ENCODE data around the gene KCNA10. TPM values are rescaled to one million over a fixed set of nuclear protein-coding genes. Genes with fewer than 3 reads are reported as not detected.
"Not testable (repeated sequence)": the region's sequence is repeated elsewhere in the genome, so short reads cannot be mapped to it uniquely, and the experiment has no call there.

KCNA10 gene
- total RNA-seq, 2 donors from 2014 or later: not detected

DNA sequence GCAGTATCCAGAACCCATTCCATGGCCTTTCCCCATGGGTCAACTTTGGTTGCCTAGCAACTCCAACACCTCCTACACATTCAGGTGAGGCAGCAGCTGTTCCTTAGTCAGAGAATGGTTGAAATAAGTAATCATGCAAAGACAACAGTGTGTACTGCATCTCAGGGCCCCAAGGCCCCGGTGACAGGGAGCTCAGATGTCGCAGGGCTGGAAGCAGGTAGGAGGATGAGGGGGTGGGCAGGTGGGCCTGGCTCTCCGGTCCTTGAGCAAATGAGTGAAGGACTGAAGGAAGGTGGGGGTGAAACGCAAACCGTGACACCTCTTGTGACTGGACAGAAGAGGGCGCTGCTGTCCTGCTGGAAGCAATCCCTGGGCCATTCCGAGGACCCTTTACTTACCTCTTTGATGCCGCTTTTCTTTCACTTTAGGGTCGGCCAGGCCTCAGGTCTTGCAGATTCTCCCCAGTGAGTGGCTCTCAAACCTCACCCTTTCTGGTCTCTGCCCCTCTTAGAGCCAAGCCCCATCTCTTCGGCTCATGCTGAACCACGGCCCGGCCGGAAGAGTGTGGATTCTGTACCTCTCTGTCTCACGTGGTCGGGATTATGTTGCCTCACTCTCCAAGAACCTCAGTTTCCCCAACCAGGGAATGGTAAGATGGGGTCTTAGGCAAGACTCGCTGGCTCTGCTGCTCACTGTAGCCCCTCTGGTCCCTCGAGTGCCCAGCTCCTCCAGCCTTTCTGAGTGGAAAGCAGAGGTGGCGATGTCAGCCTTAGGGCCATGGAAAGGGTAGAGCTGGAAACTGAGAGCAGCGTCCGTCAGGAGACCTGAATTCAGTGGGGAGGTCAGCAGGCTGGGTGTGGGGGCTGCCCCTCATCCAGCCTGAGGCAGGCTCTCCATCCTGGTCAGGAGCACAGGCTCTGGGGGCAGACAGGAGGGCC, 5.6 kb upstream of the KCNA10 start:
- peak overlapping the region; percentile 34 for H3K27ac Mint-ChIP-seq
- peak; percentile 73 for ATAC-seq
- no peak overlapping the region for H3K4me3 Mint-ChIP-seq
- peaks cover 67% of the 10 kb centered on the region for H3K27me3 Mint-ChIP-seq
- DNase-seq: peak; percentile 10 to 34 (median 16)
- H3K4me1 Mint-ChIP-seq: peaks cover 4% of the 10 kb centered on the region
- H3K9me3 ChIP-seq (ENCODE audit: control insufficient read depth, low read length, poor library complexity, severe bottlenecking): no peaks in the 10 kb centered on the region
- no peaks in the 10 kb centered on the region for H3K36me3 Mint-ChIP-seq (ENCODE audit: low read depth)

DNA sequence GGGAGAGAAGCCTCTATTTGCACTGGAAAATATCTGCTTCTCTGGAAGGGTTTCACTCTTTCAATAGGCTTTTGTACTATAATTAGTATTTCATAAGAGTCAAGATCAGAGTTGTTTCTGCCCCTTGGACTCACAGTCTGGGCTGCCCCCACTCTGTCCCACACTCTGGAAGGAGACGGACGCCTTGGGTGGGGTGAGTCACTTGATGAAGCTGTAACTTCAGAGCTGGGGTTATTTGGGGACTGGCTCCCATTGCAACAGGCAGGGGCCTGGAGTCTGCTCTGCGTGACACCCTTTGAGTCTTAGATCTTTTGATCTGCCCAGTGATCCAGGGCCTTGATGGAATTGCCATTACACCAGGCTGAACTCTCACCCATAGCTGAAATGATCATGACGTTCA, 4.0 kb upstream of the KCNA10 start:
- H3K27ac Mint-ChIP-seq: no peak overlapping the region
- H3K4me3 Mint-ChIP-seq: no peak overlapping the region
- ATAC-seq: no peak

DNA sequence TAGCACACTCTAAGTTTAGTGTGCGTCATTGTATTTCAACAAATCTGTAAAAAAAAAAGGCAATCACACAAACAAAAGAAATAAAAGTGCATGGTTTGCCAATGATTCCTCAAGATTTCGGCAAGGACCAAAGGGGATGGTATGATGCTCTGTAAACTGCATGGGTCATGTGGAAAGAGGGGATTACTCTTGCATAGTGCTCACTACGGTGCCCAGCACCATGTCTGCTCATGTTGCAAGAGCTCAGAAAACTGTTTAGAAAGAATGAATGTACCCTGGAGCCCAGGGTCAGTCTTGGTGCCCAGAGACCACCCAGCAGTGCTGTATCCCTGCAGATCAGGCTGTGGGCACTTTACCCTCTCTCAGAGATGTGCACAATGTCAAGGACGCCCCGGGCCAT, 3.6 kb upstream of the KCNA10 start:
- peaks cover 63% of the 10 kb centered on the region for H3K27me3 Mint-ChIP-seq
- no peaks in the 10 kb centered on the region for H3K9me3 ChIP-seq (ENCODE audit: control insufficient read depth, low read length, poor library complexity, severe bottlenecking)
- peaks cover 4% of the 10 kb centered on the region for H3K4me1 Mint-ChIP-seq
- no peak overlapping the region for H3K27ac Mint-ChIP-seq
- DNase-seq (no peak), ATAC-seq (no peak)
- no peak overlapping the region for H3K4me3 Mint-ChIP-seq
- H3K36me3 Mint-ChIP-seq (ENCODE audit: low read depth): no peaks in the 10 kb centered on the region

More for the DNA sequence above, 4.0 kb upstream of the KCNA10 start:
- peaks cover 4% of the 10 kb centered on the region for H3K4me1 Mint-ChIP-seq
- no peaks in the 10 kb centered on the region for H3K9me3 ChIP-seq (ENCODE audit: control insufficient read depth, low read length, poor library complexity, severe bottlenecking)
- H3K27me3 Mint-ChIP-seq: peaks cover 58% of the 10 kb centered on the region
- no peak for DNase-seq
- no peaks in the 10 kb centered on the region for H3K36me3 Mint-ChIP-seq (ENCODE audit: low read depth)

DNA sequence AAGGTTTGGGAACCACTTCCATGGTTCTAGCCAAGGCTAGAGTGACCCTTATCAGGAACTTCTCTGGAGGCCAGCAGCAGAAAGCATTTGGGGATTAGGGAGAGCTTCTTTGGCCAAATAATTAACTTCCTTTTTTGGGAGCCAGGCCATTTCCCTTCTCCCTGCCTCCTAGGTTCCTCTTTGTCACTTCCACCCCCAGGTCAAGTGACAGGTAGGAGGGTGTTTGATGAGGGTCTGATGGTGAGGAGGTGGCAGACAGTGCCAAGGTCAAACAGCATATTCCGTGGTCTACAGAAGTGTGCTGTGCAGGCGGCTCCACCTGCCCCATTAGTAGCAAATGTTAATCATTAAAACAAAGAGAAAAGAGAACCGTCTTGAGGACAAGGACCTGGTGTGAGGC, 1.9 kb upstream of the KCNA10 start:
- Mint-ChIP-seq H3K36me3 (ENCODE audit: low read depth) (no peaks in the 10 kb centered on the region), H3K4me3 (no peak overlapping the region), H3K27ac (no peak overlapping the region), H3K27me3 (peaks cover 63% of the 10 kb centered on the region), H3K4me1 (peaks cover 3% of the 10 kb centered on the region)
- DNase-seq (no peak), ATAC-seq (no peak)
- H3K9me3 ChIP-seq (ENCODE audit: control insufficient read depth, low read length, poor library complexity, severe bottlenecking): no peaks in the 10 kb centered on the region

DNA sequence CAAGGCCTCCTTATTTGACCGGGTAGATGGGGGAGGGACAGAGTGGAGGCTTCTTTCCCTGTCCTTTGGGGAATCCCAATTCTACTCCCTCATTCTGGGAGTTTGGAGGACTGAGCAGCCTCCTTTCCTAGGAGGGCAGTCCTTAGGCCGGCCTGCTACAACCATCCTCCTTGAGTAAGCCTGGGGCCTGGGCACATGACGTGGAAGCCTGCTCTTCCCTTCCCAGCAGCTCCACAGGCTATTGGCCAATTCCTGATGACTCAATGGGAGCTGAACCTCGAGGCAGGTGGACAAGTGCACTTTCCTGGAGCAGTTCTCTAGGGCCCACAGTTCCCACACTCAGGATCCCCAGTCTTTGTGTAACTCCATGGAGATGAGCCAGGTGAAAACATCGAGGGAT, 3.1 kb downstream of the KCNA10 start:
- no peak overlapping the region for H3K4me3 Mint-ChIP-seq

DNA sequence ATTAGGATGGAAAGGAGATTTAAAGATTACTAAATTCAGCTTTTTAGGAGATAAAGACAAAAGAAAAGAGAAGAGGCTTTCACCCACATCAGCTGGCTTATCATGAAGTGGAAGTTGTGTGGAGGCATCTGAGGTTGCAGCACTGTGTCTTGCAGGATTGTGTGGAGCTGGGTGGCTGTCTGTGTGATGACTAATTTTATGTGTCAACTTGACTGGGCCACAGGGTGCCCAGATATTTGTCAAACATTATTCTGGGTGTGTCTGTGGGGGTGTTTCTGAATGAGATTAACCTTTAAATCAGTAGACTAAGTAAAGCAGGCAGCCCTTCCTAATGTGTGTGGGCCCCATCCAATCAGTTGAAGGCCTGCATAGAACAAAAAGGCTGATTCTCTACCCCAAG, 3.9 kb downstream of the KCNA10 start:
- H3K36me3 Mint-ChIP-seq (ENCODE audit: low read depth): no peaks in the 10 kb centered on the region
- H3K9me3 ChIP-seq (ENCODE audit: control insufficient read depth, low read length, poor library complexity, severe bottlenecking): no peaks in the 10 kb centered on the region
- H3K27me3 Mint-ChIP-seq: peaks cover 15% of the 10 kb centered on the region
- DNase-seq (no peak), ATAC-seq (no peak)
- H3K4me3 Mint-ChIP-seq: no peak overlapping the region
- H3K4me1 Mint-ChIP-seq: no peaks in the 10 kb centered on the region
- no peak overlapping the region for H3K27ac Mint-ChIP-seq

More for the DNA sequence above, 3.1 kb downstream of the KCNA10 start:
- Mint-ChIP-seq H3K36me3 (ENCODE audit: low read depth) (no peaks in the 10 kb centered on the region), H3K27me3 (peaks cover 21% of the 10 kb centered on the region), H3K4me1 (no peaks in the 10 kb centered on the region), H3K27ac (no peak overlapping the region)
- ATAC-seq (no peak), DNase-seq (no peak)
- no peaks in the 10 kb centered on the region for H3K9me3 ChIP-seq (ENCODE audit: control insufficient read depth, low read length, poor library complexity, severe bottlenecking)

DNA sequence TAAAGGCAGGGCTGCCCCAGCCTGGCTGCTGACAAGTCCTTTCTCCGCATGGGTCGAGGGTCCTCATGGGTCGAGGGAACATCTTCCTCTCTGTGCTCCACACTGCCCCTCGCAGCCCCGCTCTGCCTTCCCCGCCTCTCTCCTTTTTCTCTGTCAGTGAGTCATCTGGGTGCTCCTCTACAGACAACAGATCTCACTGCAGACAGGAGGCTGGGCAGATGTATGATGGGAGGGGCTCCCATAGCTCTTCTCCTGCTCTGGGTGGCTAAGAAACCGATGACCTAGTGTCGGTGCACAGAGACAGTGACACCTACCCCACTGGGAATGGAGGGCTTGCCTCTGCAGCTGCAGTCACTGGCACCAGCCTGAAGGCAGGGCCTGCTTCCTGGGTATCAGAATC, 5.5 kb downstream of the KCNA10 start:
- Mint-ChIP-seq H3K36me3 (ENCODE audit: low read depth) (no peaks in the 10 kb centered on the region), H3K4me1 (no peaks in the 10 kb centered on the region), H3K4me3 (no peak overlapping the region), H3K27ac (no peak overlapping the region), H3K27me3 (peaks cover 19% of the 10 kb centered on the region)
- no peaks in the 10 kb centered on the region for H3K9me3 ChIP-seq (ENCODE audit: control insufficient read depth, low read length, poor library complexity, severe bottlenecking)
- DNase-seq (no peak), ATAC-seq (no peak)

DNA sequence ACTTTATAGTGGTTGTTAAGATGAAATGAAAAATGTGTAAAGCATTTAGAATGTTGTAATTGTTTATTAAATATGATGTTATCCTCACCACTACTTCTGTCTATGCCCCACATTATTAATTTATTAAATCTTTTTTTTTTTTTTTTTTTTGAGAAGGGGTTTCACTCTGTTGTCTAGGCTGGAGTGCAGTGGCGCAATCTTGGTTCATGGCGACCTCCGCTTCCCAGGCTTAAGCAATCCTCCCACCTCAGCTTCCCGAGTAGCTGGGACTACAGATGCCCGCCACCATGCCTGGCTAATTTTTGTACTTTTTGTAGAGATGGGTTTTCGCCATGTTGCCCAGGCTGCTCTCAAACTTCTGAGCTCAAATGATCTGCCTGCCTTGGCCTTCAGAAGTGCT, 7.5 kb downstream of the KCNA10 start:
- Mint-ChIP-seq H3K36me3 (ENCODE audit: low read depth) (no peaks in the 10 kb centered on the region), H3K27ac (no peak overlapping the region), H3K4me3 (no peak overlapping the region), H3K27me3 (peaks cover 20% of the 10 kb centered on the region), H3K4me1 (no peaks in the 10 kb centered on the region)
- DNase-seq: no peak
- H3K9me3 ChIP-seq (ENCODE audit: control insufficient read depth, low read length, poor library complexity, severe bottlenecking): no peaks in the 10 kb centered on the region
- ATAC-seq: no peak

DNA sequence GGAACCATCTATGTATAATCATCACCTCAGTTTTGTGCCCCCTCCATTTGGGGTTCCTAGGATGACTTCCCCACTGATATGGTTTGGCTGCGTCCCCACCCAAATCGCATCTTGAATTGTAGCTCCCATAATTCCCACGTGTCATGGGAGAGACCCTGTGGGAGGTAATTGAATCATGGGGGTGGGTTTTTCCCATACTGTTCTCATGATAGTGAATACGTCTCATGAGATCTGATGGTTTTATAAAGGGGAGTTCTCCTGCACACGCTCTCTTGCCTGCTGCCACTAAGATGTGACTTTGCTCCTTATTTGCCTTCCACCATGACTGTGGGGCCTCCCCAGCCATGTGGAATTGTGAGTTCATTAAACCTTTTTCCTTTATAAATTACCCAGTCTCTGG, 8.1 kb downstream of the KCNA10 start:
- not testable (repeated sequence) for H3K4me3 Mint-ChIP-seq; H3K4me1 Mint-ChIP-seq; H3K27ac Mint-ChIP-seq; ATAC-seq; DNase-seq; H3K9me3 ChIP-seq (ENCODE audit: control insufficient read depth, low read length, poor library complexity, severe bottlenecking); H3K36me3 Mint-ChIP-seq (ENCODE audit: low read depth)
- peaks cover 21% of the 10 kb centered on the region for H3K27me3 Mint-ChIP-seq

DNA sequence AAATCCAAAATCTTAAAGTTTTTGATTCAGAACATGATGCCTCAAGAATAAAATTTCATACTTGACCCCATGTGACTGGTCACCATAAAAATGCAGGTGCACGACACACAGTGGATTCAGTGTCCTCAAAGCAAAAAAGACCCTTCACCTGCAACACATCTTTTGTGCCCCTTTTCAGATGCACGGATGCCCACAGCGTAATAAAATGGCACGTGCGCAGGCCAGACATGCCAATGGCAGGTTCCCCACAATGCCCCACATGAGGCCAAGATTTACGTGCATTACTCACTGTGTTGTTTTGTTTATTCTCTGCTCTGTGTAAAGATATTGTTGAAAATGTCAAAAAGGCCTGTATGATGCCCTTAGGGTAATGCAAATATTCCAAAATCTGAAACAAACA, 9.3 kb downstream of the KCNA10 start:
- H3K27me3 Mint-ChIP-seq: peaks cover 27% of the 10 kb centered on the region
- no peak overlapping the region for H3K4me3 Mint-ChIP-seq
- H3K36me3 Mint-ChIP-seq (ENCODE audit: low read depth): no peaks in the 10 kb centered on the region
- H3K4me1 Mint-ChIP-seq: no peaks in the 10 kb centered on the region
- H3K9me3 ChIP-seq (ENCODE audit: control insufficient read depth, low read length, poor library complexity, severe bottlenecking): no peaks in the 10 kb centered on the region
- DNase-seq (no peak), ATAC-seq (no peak)
- H3K27ac Mint-ChIP-seq: no peak overlapping the region

DNA sequence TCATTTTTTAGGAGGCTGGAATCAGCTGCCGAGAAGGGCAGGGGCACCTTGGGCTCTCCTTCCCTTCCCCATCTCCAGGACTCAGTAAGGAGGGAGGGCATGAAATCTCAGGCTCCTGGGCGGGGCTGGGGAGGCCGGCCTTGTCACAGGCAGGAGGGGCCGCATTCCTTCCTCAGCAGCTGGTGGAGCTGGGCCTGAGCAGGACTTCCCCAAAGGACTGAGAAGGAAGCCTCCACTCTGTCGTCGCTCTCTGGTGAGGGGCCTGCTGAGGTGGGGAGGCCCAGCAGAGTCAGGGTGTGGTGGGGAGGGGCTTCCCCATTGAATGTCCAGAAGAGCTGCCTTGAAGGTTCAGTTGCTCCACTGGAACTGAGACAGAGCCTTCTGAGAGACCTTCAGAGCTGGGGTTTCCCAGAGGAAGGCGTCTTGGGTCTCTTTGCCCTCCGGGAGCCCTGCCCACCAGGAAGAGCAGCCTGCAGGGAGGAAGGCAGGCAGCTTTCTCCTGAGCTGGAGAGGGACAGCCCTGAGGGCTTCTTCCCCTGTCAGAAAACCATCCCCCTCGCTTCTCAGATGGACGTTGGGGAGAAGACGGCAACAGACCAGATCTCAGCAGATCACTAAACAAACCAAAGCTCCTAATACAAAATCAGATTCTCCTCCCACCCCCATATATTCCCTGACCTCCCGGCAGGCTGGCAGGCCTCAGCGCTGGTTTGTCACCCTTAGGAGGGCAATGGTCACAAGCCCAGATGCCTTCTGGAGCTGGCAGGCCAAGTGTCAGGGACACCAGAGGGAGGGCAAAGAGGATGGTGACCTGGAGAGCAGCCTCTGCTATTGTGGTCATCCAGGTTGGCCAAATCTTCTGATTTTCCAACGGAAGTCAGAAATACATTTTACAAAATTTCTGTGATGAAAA, 10.7 kb downstream of the KCNA10 start:
- Mint-ChIP-seq H3K36me3 (ENCODE audit: low read depth) (peaks cover 2% of the 10 kb centered on the region), H3K4me1 (no peaks in the 10 kb centered on the region), H3K27ac (no peak overlapping the region), H3K4me3 (no peak overlapping the region), H3K27me3 (peaks cover 35% of the 10 kb centered on the region)
- no peak for DNase-seq
- H3K9me3 ChIP-seq (ENCODE audit: control insufficient read depth, low read length, poor library complexity, severe bottlenecking): no peaks in the 10 kb centered on the region
- no peak for ATAC-seq

DNA sequence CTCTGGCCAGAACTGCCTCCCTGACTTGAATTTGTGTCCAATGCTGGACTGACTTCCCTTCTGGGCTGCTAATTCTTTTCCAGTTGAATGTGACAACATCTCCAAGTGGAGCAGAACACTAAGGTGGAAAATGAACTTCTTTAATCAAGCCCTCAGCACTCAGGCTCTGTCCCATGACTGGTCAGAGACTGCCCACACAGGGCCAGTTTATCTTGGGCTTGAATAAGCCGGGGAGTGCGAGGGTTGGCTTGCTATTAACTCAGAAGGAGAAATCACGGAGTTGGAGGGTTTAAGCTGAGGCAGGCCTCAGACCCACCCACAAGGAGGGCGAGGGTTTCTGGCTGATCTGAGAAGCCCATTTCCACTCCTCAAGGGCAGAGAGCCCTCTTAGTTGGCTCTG, 12.4 kb downstream of the KCNA10 start:
- H3K4me1 Mint-ChIP-seq: peaks cover 4% of the 10 kb centered on the region
- peaks cover 52% of the 10 kb centered on the region for H3K27me3 Mint-ChIP-seq
- no peak overlapping the region for H3K4me3 Mint-ChIP-seq
- ATAC-seq: no peak
- no peaks in the 10 kb centered on the region for H3K9me3 ChIP-seq (ENCODE audit: control insufficient read depth, low read length, poor library complexity, severe bottlenecking)
- H3K27ac Mint-ChIP-seq: no peak overlapping the region
- peaks cover 5% of the 10 kb centered on the region for H3K36me3 Mint-ChIP-seq (ENCODE audit: low read depth)
- DNase-seq: no peak

DNA sequence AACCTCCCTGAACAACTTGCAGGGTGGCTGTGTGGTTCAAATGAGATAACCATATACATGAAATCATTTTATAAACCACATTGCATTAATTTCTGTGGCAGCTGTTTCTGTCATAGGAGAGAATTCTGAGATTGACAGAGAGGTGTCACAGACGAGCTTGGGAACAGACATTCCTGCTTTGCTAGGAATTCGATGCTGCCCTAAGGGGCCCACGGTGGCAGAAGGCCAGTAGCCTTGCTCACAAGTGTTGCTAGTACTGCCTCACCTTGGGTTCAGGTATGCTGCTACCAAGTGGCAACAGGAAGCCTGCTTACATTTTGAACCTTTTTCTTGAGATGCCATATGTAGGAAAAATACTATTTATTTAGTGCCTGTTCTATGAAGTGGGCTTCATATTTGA, 13.4 kb downstream of the KCNA10 start:
- DNase-seq (no peak), ATAC-seq (no peak)
- peaks cover 4% of the 10 kb centered on the region for H3K4me1 Mint-ChIP-seq
- peaks cover 5% of the 10 kb centered on the region for H3K36me3 Mint-ChIP-seq (ENCODE audit: low read depth)
- peaks cover 52% of the 10 kb centered on the region for H3K27me3 Mint-ChIP-seq
- no peak overlapping the region for H3K27ac Mint-ChIP-seq
- no peaks in the 10 kb centered on the region for H3K9me3 ChIP-seq (ENCODE audit: control insufficient read depth, low read length, poor library complexity, severe bottlenecking)
- no peak overlapping the region for H3K4me3 Mint-ChIP-seq

All from T-helper 17 cell (primary cell).